Keratinocyte (primary cell): Measurements from ENCODE around the gene NIF3L1. TPM values are rescaled to one million over a fixed set of nuclear protein-coding genes. Genes with fewer than 3 reads are reported as not detected.

Source experiments
- DNase-seq: peaks from one replicate; pipeline ENCODE4 v3.0.0-alpha.2; 2011; ENCODE audit warnings: low read depth, missing footprints, low spot score
- FAIRE-seq: peaks from 2 replicates; lab custom pipeline; 2011; peaks lifted over from hg19 to GRCh38; lab: Jason Lieb, UNC
- H2AFZ ChIP-seq: 2 replicates; pipeline ENCODE4 v1.6.0; 2012; ENCODE audit warnings: low read length, control low read depth, inconsistent platforms; ENCODE audit not compliant: control insufficient read depth
- H3K27ac ChIP-seq: 2 replicates; pipeline ENCODE4 v1.5.1; 2011; ENCODE audit warnings: low read length; ENCODE audit not compliant: control insufficient read depth, insufficient read depth
- H3K27me3 ChIP-seq: 3 replicates; pipeline ENCODE4 v1.6.0; 2011; ENCODE audit warnings: low read length; ENCODE audit not compliant: control insufficient read depth, insufficient read depth; ENCODE audit errors: extremely low read depth
- H3K36me3 ChIP-seq, 2 experiments: 2 replicates in 1 of 2; 3 replicates in 1 of 2; pipeline ENCODE4 v1.5.1; 2011; ENCODE audit warnings: low read length in 2 of 2, mild to moderate bottlenecking in 1 of 2; ENCODE audit not compliant: control insufficient read depth in 2 of 2, insufficient read depth in 2 of 2; ENCODE audit errors: extremely low read depth in 1 of 2
- H3K4me1 ChIP-seq: 3 replicates; pipeline ENCODE4 v1.5.1; 2011; ENCODE audit warnings: low read length; ENCODE audit not compliant: control insufficient read depth, insufficient read depth; ENCODE audit errors: extremely low read depth
- H3K4me2 ChIP-seq: 3 replicates; pipeline ENCODE4 v1.6.0; 2011; ENCODE audit warnings: low read depth, low read length; ENCODE audit not compliant: control insufficient read depth, insufficient read depth; ENCODE audit errors: extremely low read depth
- H3K4me3 ChIP-seq, 3 experiments: fragments of 200-600 bp in 1 of 3; sonication (generic) in 1 of 3; 2 replicates in 2 of 3; 3 replicates in 1 of 3; pipeline ENCODE4 v1.5.1; 2011 to 2016; ENCODE audit warnings: low read length in 3 of 3, mild to moderate bottlenecking in 3 of 3, control low read depth in 2 of 3, inconsistent platforms in 1 of 3, low read depth in 1 of 3, mixed read lengths in 1 of 3, mixed run types in 1 of 3, moderate library complexity in 1 of 3; ENCODE audit not compliant: control insufficient read depth in 2 of 3, insufficient read depth in 2 of 3; ENCODE audit errors: extremely low read depth in 1 of 3
- H3K79me2 ChIP-seq: 2 replicates; pipeline ENCODE4 v1.6.0; 2012; ENCODE audit warnings: low read length; ENCODE audit not compliant: control insufficient read depth, insufficient read depth
- H3K9ac ChIP-seq: 3 replicates; pipeline ENCODE4 v1.6.0; 2011; ENCODE audit warnings: low read length; ENCODE audit not compliant: control insufficient read depth, insufficient read depth; ENCODE audit errors: extremely low read depth
- H3K9me1 ChIP-seq: 3 replicates; pipeline ENCODE4 v1.6.0; 2011; ENCODE audit warnings: low read length; ENCODE audit not compliant: control insufficient read depth, insufficient read depth; ENCODE audit errors: extremely low read depth
- H3K9me3 ChIP-seq: 2 replicates; pipeline ENCODE4 v1.5.1; 2012; ENCODE audit warnings: low read depth, low read length; ENCODE audit not compliant: control insufficient read depth
- H4K20me1 ChIP-seq: 3 replicates; pipeline ENCODE4 v1.6.0; 2011; ENCODE audit warnings: low read length; ENCODE audit not compliant: control insufficient read depth, insufficient read depth; ENCODE audit errors: extremely low read depth
- CTCF ChIP-seq, 3 experiments: IDR thresholded peaks in 1 of 3; conservative IDR thresholded peaks in 1 of 3; optimal IDR thresholded peaks in 1 of 3; 2 replicates in 2 of 3; 3 replicates in 1 of 3; pipeline versions ENCODE3 to v1.5.1; 2011; ENCODE audit warnings: low read length in 3 of 3, mild to moderate bottlenecking in 3 of 3, moderate library complexity in 2 of 3, control low read depth in 1 of 3, inconsistent platforms in 1 of 3; ENCODE audit not compliant: insufficient read depth in 2 of 3; ENCODE audit errors: extremely low read depth in 1 of 3
- EZH2 ChIP-seq: IDR thresholded peaks from one replicate; pipeline ENCODE4 v1.6.1; 2012; ENCODE audit warnings: inconsistent platforms, mild to moderate bottlenecking, low read length, moderate library complexity
- dilution Hi-C: fragments of 300-500 bp; cut with MboI; formaldehyde crosslinking; loops from one replicate; pipeline ENCODE4 v1.7.0; 2020; ENCODE audit warnings: low sequenced_read_pairs; ENCODE audit not compliant: extremely low pct_ligation_motif_present
- polyA plus RNA-seq, 5 experiments: library from polyadenylated mRNA; depleted of rRNA in 3 of 5; stranded (reverse) in 3 of 5; stranded (forward) in 1 of 5; unstranded in 1 of 5; fragments of >200 nt; gene quantifications; 1 replicate in 1 of 5; 2 replicates in 3 of 5; 3 replicates in 1 of 5; pipeline versions ENCODE4 v1.2.1 to v1.2.3, GENCODE V29; 2011 to 2012; ENCODE audit warnings: missing spikeins in 2 of 5, low read depth in 1 of 5, low replicate concordance in 1 of 5

Gene NIF3L1
- polyA plus RNA-seq, 1 donor (not counting 4 experiments of a cell fraction or from before 2014, with no cell fraction given) = 67.1 TPM

DNA sequence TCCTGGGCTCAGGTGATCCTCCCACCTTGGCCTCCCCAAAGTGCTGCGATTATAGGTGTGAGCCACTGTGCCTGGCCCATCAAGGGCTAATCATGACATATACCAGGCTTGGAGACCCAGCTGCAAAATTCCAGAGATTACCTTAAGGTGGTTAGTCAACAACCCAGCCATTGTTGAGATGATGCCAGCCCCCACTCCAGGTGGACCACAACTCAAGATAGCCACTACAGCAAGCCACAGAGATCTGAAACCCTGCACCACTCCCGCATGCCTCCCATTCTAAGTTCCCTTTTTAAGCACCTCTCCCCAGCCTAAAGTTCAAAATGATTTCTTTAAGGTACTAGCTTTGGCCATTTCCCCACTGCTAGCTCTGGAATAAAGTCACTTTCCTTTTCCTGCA lies 20.2 kb upstream of the NIF3L1 start:
- dilution Hi-C loops = no loop called here
- DNase-seq = no peak

DNA sequence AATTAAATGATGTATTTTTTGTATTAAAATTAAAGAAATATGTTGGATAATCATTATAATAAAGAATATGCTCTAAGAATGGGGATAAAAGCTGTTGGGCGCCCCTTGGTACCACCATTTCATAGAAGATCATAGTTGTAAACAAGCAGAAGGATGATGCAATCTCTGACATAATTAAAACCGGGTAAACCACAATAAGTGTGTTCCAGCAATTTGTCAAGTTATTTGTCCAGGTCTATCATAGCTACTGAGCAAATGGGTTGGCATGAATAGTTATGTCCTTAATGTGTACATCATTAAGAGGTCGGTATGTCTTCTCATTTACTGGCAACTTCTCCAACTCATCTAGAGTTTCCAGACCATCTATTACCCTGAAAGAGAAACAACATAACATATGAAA lies 18.0 kb upstream of the NIF3L1 start:
- H3K4me2 ChIP-seq = no peak overlapping the region
- TF ChIP-seq CTCF (optimal IDR thresholded peaks at IDR 0.05 in 1 of 3, IDR thresholded peaks at IDR 0.05 in 1 of 3, conservative IDR thresholded peaks at IDR 0.05 in 1 of 3; ENCODE audit: extremely low read depth in 1 of 3, insufficient read depth in 2 of 3, low read length in 3 of 3) (no peak), EZH2 (no peak)
- H3K9me3 ChIP-seq = no peaks in the 10 kb centered on the region
- no peak overlapping the region for H2AFZ ChIP-seq
- no peak for FAIRE-seq
- H3K9me1 ChIP-seq = no peaks in the 10 kb centered on the region
- dilution Hi-C loops = no loop called here
- H3K79me2 ChIP-seq = no peaks in the 10 kb centered on the region
- peaks cover 3% of the 10 kb centered on the region for H3K4me1 ChIP-seq
- no peak overlapping the region for H3K4me3 ChIP-seq
- H3K27me3 ChIP-seq = no peaks in the 10 kb centered on the region
- H3K27ac ChIP-seq = no peak overlapping the region
- peaks cover 1 to 2% of the 10 kb centered on the region in 2 experiments for H3K36me3 ChIP-seq
- H3K9ac ChIP-seq = no peak overlapping the region
- no peak for DNase-seq
- no peaks in the 10 kb centered on the region for H4K20me1 ChIP-seq

More for the DNA sequence above, 20.2 kb upstream of the NIF3L1 start:
- TF ChIP-seq CTCF (optimal IDR thresholded peaks at IDR 0.05 in 1 of 3, IDR thresholded peaks at IDR 0.05 in 1 of 3, conservative IDR thresholded peaks at IDR 0.05 in 1 of 3; ENCODE audit: extremely low read depth in 1 of 3, insufficient read depth in 2 of 3, low read length in 3 of 3) = no peak
- TF ChIP-seq EZH2 = no peak
- peaks cover 1 to 2% of the 10 kb centered on the region in 2 experiments for H3K36me3 ChIP-seq
- no peak overlapping the region for H2AFZ ChIP-seq
- no peak overlapping the region for H3K4me2 ChIP-seq
- H3K4me3 ChIP-seq = no peak overlapping the region
- H3K9ac ChIP-seq = no peak overlapping the region
- FAIRE-seq = no peak
- H3K4me1 ChIP-seq = peaks cover 3% of the 10 kb centered on the region
- H3K9me1 ChIP-seq = no peaks in the 10 kb centered on the region
- peaks cover 4% of the 10 kb centered on the region for H3K79me2 ChIP-seq
- no peaks in the 10 kb centered on the region for H4K20me1 ChIP-seq
- H3K27me3 ChIP-seq = no peaks in the 10 kb centered on the region
- no peaks in the 10 kb centered on the region for H3K9me3 ChIP-seq
- no peak overlapping the region for H3K27ac ChIP-seq
